Endodermal cell (in vitro differentiated cells): ENCODE measurements around the gene PCK2. TPM values are rescaled to one million over a fixed set of nuclear protein-coding genes. Genes with fewer than 3 reads are reported as not detected.

Experiments used
- DNase-seq: peaks from one replicate; pipeline ENCODE4 v3.0.0-alpha.2; 2017
- H3K27ac ChIP-seq: 2 replicates; pipeline ENCODE4 v1.5.1; 2013; ENCODE audit warnings: mild to moderate bottlenecking, low read depth, low read length, moderate library complexity
- H3K27me3 ChIP-seq: 2 replicates; pipeline ENCODE4 v1.6.1; 2013; ENCODE audit warnings: mild to moderate bottlenecking, low read length, moderate library complexity; ENCODE audit not compliant: insufficient read depth, control insufficient read depth, poor library complexity, severe bottlenecking
- H3K36me3 ChIP-seq: 2 replicates; pipeline ENCODE4 v1.7.0; 2013; ENCODE audit warnings: mild to moderate bottlenecking, low read length, moderate library complexity; ENCODE audit not compliant: control insufficient read depth, insufficient read depth
- H3K4me1 ChIP-seq: one replicate; pipeline ENCODE4 v1.7.0; 2013; ENCODE audit warnings: low read length; ENCODE audit not compliant: control insufficient read depth, insufficient read depth
- H3K4me3 ChIP-seq: 2 replicates; pipeline ENCODE4 v1.5.1; 2013; ENCODE audit warnings: mild to moderate bottlenecking, low read length, moderate library complexity
- H3K9ac ChIP-seq: 2 replicates; pipeline ENCODE4 v1.6.1; 2013; ENCODE audit warnings: mild to moderate bottlenecking, low read length, moderate library complexity; ENCODE audit not compliant: poor library complexity, severe bottlenecking; ENCODE audit errors: extremely low read depth
- H3K9me3 ChIP-seq: 2 replicates; pipeline ENCODE4 v1.6.1; 2013; ENCODE audit warnings: mild to moderate bottlenecking, low read length, moderate library complexity; ENCODE audit not compliant: control insufficient read depth
- H3K27ac Mint-ChIP-seq: 2 replicates; pipeline ENCODE4 v1.8.0; 2020; ENCODE audit warnings: mixed read lengths
- H3K27me3 Mint-ChIP-seq: 2 replicates; pipeline ENCODE4 v1.8.0; 2021; ENCODE audit warnings: mild to moderate bottlenecking, mixed read lengths; ENCODE audit not compliant: insufficient read depth
- H3K36me3 Mint-ChIP-seq: 2 replicates; pipeline ENCODE4 v1.8.0; 2020; ENCODE audit warnings: low read depth, mixed read lengths
- H3K4me1 Mint-ChIP-seq: 2 replicates; pipeline ENCODE4 v1.8.0; 2020; ENCODE audit warnings: mixed read lengths
- H3K4me3 Mint-ChIP-seq: 2 replicates; pipeline ENCODE4 v1.8.0; 2020; ENCODE audit warnings: mild to moderate bottlenecking, moderate library complexity, mixed read lengths
- H3K9me3 Mint-ChIP-seq: 2 replicates; pipeline ENCODE4 v1.8.0; 2020; ENCODE audit warnings: mild to moderate bottlenecking, mixed read lengths
- WGBS, 2 experiments: methylation state at CpG; one replicate each; pipeline versions ENCODE4 v1.1.5 to v1.1.7; 2013; ENCODE audit warnings: missing lambda C conversion rate in 2 of 2, mixed read lengths in 1 of 2; ENCODE audit not compliant: insufficient coverage in 1 of 2, insufficient read length in 1 of 2; 5-methylcytosine and 5-hydroxymethylcytosine counted together
- total RNA-seq, 2 donors: library from RNA; stranded (reverse); fragmentation: NEBNext Ultra II Directional in 1 of 2; extraction: Animal tissue kit (Norgen Biotek cat#: 25700) in 1 of 2; gene quantifications; 2 replicates in 1 of 2; 3 replicates in 1 of 2; pipeline ENCODE4 v1.2.1, GENCODE V29; 2021
- TF ChIP-seq, protein P1 (sequence below): fragments of 200-600 bp; sonication (generic); conservative IDR thresholded peaks from 2 replicates; pipeline ENCODE4 v1.5.0; 2021; ENCODE audit warnings: antibody characterized with exemption, mild to moderate bottlenecking

The PCK2 gene
- total RNA-seq, 2 donors from 2014 or later: 37.7 to 42.8 TPM

DNA sequence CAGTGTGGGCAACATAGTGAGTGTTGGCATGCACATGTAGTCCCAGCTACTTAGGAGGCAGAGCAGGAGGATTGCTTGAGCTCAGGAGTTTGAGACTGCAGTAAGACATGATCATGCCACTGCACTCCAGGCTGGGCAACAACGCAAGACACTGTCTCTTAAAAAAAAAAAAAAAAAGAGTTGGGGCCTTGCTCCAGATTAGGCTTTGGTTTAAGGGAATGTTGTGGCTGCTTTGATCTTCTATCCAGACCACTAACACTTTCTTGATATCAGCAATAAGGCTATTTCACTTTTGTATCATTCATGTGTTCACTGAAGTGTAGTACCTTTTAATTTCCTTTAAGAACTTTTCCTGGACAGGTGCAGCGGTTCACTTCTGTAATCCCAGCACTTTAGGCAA lies 33.6 kb downstream of the PCK2 start:
- Mint-ChIP-seq H3K36me3 (peaks cover 14% of the 10 kb centered on the region), H3K4me3 (no peak overlapping the region), H3K27me3 (no peaks in the 10 kb centered on the region), H3K9me3 (no peaks in the 10 kb centered on the region), H3K4me1 (peaks cover 4% of the 10 kb centered on the region), H3K27ac (no peak overlapping the region)
- Histone ChIP-seq H3K9ac (no peak overlapping the region), H3K9me3 (no peaks in the 10 kb centered on the region), H3K27ac (no peak overlapping the region), H3K4me3 (no peak overlapping the region), H3K36me3 (peaks cover 16% of the 10 kb centered on the region), H3K4me1 (no peaks in the 10 kb centered on the region), H3K27me3 (no peaks in the 10 kb centered on the region)
- WGBS, 2 experiments: 97 to 100% methylated on average over 1 to 2 of the region's 2 CpGs
- TF ChIP-seq, protein P1, sequence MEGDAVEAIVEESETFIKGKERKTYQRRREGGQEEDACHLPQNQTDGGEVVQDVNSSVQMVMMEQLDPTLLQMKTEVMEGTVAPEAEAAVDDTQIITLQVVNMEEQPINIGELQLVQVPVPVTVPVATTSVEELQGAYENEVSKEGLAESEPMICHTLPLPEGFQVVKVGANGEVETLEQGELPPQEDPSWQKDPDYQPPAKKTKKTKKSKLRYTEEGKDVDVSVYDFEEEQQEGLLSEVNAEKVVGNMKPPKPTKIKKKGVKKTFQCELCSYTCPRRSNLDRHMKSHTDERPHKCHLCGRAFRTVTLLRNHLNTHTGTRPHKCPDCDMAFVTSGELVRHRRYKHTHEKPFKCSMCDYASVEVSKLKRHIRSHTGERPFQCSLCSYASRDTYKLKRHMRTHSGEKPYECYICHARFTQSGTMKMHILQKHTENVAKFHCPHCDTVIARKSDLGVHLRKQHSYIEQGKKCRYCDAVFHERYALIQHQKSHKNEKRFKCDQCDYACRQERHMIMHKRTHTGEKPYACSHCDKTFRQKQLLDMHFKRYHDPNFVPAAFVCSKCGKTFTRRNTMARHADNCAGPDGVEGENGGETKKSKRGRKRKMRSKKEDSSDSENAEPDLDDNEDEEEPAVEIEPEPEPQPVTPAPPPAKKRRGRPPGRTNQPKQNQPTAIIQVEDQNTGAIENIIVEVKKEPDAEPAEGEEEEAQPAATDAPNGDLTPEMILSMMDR: no peak
- DNase-seq: no peak

DNA sequence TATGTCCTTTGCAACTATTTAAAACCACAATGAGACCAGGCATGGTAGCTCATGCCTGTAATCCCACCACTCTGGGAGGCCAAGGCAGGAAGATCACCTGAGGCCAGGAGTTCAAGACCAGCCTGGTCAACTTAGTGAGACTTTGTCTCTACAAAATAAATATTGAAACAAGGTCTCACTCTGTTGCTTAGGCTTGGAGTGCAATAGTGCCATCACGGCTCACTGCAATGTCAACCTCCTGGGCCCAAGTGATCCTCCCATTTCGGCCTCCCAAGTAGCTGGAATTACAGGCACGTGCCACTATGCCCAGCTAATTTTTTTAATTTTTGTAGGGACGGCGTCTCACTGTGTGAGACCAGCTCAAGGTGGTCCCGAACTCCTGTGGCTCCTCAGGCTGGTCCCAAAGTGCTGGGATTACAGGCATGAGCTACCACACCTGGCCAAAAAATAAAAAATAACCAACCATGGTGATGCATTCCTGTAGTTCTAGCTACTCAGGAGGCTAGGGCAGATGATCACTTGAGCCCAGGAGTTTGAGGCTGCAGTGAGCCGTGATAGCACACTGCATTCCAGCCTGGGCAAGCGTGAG lies 35.4 kb downstream of the PCK2 start:
- peaks cover 4% of the 10 kb centered on the region for H3K36me3 Mint-ChIP-seq
- no peak for DNase-seq
- H3K4me3 Mint-ChIP-seq: no peak overlapping the region
- H3K27me3 ChIP-seq: no peaks in the 10 kb centered on the region
- H3K4me1 ChIP-seq: no peaks in the 10 kb centered on the region
- H3K36me3 ChIP-seq: peaks cover under 1% of the 10 kb centered on the region
- H3K27ac Mint-ChIP-seq: no peak overlapping the region
- TF ChIP-seq, protein P1: no peak
- H3K27me3 Mint-ChIP-seq: no peaks in the 10 kb centered on the region
- no peak overlapping the region for H3K9ac ChIP-seq
- H3K4me1 Mint-ChIP-seq: no peaks in the 10 kb centered on the region
- no peak overlapping the region for H3K4me3 ChIP-seq
- no peak overlapping the region for H3K27ac ChIP-seq
- 87 to 90% methylated on average over 5 to 8 of the region's 8 CpGs for WGBS, 2 experiments
- H3K9me3 Mint-ChIP-seq: no peaks in the 10 kb centered on the region
- no peaks in the 10 kb centered on the region for H3K9me3 ChIP-seq

DNA sequence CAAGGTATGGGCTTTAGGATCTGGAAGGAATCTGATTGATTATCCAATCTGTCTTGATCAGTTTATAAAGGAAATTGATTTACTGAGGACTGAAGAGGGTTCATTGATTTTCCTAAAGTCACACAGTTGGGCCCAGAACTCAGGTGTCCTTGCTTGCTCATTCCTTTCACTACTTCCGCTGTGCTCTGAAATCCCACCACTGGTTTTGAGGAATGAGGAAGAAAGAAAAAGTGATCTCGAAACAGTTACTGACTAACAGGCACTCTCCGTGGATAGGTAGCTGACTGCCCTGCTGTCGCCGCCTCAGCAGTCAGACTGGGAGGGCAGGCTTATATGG lies 36.2 kb downstream of the PCK2 start, which contains the start of gene FITM1:
Gene FITM1 (plus strand): TSS at position 280 of the 337 bp plus-strand sequence. CDS start 905 bp downstream, outside the sequence.
- H3K27ac Mint-ChIP-seq: no peak within 1 kb of the TSS

More for the DNA sequence above, 36.2 kb downstream of the PCK2 start, which contains the start of gene FITM1:
- H3K4me3 ChIP-seq: no peak within 1 kb of the TSS
- H3K4me1 Mint-ChIP-seq: peaks cover 2% of the 10 kb centered on the region
- TF ChIP-seq, protein P1: no peak
- no peaks in the 10 kb centered on the region for H3K36me3 ChIP-seq
- H3K36me3 Mint-ChIP-seq: no peaks in the 10 kb centered on the region
- no peak within 1 kb of the TSS for H3K27ac ChIP-seq
- H3K9ac ChIP-seq: no peak within 1 kb of the TSS
- no peak within 1 kb of the TSS for H3K4me3 Mint-ChIP-seq
- 82 to 94% methylated on average over 3 to 5 of the region's 5 CpGs for WGBS, 2 experiments
- H3K9me3 ChIP-seq: no peaks in the 10 kb centered on the region
- H3K4me1 ChIP-seq: no peaks in the 10 kb centered on the region
- no peaks in the 10 kb centered on the region for H3K9me3 Mint-ChIP-seq
- no peaks in the 10 kb centered on the region for H3K27me3 ChIP-seq
- H3K27me3 Mint-ChIP-seq: no peaks in the 10 kb centered on the region
- no peak for DNase-seq
